ENCODE data around the gene ZNF644.

GRCh38 chr1:91015794-91016550, 5.9 kb downstream of the ZNF644 start:
- TF ChIP-seq EZH2 (IDR thresholded peaks at IDR 0.05; ENCODE audit: borderline replicate concordance, low read length) = no peak
- TF ChIP-seq CTCF (IDR thresholded peaks at IDR 0.05; ENCODE audit: low read length) = no peak
